ENCODE measurements around the gene TMEM132C.

TMEM132C gene

DNA sequence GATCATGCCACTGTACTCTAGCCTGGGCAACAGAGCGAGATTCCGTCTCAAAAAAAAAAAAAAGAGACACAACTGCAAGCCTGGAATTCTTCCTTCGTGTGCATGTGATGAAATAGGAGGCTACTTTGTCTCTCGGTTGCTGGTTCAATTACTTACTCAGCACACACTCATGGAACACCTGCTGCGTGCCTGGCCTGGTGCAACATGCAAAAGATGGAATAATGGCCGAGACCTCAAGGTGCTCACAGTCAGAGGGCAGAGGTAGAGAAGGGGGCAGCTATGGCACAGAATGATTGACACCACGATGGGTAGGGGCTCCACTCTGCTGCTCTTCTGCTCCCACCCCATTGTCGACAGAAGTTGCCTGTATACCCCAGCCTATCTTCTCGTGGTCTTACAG is 444.5 kb downstream of the TMEM132C start:
- no peak for TF ChIP-seq TAF1 (IDR thresholded peaks at IDR 0.05; ENCODE audit: borderline replicate concordance, low read depth, low read length)
- TF ChIP-seq POLR2AphosphoS5 (IDR thresholded peaks at IDR 0.05; ENCODE audit: low read depth, low read length) = no peak
- no peak for TF ChIP-seq POLR2A (IDR thresholded peaks at IDR 0.05; ENCODE audit: low read depth, low read length)
- no peak for FAIRE-seq
- no peak for DNase-seq (ENCODE audit: insufficient read length)

DNA sequence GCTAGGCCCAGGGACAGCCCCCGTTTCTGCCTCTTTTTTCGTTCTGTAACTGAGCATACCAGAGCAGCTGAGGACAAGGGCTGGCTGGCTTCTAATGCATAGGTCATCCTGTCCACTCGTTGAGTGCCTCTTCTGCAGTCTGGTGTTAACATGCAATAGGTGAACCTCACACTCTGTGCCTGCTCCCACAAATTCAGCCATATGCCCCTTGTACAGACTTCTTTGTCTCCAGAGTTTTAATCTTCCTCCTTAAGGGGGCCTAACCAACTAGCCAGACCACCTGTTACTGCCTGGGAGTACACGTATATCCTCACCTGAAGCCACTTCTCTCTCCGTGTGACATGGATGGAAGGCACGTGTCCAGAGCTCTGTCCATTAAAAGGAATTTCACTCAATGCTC is 445.7 kb downstream of the TMEM132C start:
- DNase-seq (ENCODE audit: insufficient read length) = no peak
- no peak for FAIRE-seq
- TF ChIP-seq POLR2A (IDR thresholded peaks at IDR 0.05; ENCODE audit: low read depth, low read length) = no peak
- TF ChIP-seq POLR2AphosphoS5 (IDR thresholded peaks at IDR 0.05; ENCODE audit: low read depth, low read length) = no peak
- TF ChIP-seq TAF1 (IDR thresholded peaks at IDR 0.05; ENCODE audit: borderline replicate concordance, low read depth, low read length) = no peak

DNA sequence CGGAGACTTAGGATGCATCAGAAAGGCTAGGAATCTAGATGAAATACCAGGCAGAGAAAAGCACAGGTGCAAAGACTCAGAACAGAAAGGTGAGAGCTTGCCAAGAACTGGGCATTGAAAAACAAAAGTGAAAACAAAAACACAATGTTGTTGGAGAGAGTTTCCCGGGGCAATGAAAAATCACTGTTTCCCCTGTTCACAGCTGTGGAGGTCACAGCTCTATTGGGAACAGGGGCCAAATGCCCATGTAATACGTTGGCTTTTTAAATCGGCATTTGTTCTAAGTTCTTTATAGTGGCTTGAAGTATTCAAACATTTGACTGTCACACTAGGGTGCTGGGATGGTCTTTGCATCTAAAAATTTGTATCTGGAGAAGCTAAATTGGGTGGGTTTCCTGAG is 448.5 kb downstream of the TMEM132C start:
- DNase-seq (ENCODE audit: insufficient read length) (no peak), FAIRE-seq (no peak)

DNA sequence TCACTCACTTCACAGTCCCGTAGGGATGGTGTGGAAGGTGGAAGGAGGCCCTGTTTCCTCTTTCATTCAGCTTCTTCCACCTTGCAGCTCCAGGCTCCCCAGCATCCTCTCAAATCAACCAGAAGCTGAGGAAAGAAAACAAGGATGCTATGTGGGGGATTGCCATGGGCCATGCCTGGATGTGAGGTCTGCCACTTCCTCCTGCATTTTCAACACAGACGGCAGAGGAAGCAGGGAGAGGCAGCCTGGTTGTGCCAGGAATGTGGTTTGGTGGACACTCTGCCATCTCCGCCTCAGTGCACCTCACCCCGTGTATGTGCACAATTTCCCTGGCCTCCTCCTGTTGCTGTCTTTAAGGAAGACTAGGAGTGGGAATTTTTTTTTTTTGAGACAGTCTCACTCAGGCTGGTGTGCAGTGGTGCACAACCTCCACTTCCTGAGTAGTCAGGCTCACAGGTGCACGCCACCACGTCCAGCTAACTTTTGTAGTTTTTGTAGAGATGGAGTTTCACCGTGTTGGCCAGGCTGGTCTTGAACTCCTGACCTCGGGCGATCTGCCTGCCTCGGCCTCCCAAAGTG is 457.6 kb downstream of the TMEM132C start:
- TF ChIP-seq POLR2AphosphoS5 (IDR thresholded peaks at IDR 0.05; ENCODE audit: low read depth, low read length) (no peak), TAF1 (IDR thresholded peaks at IDR 0.05; ENCODE audit: borderline replicate concordance, low read depth, low read length) (no peak)
- no peak for FAIRE-seq
- DNase-seq (ENCODE audit: insufficient read length) = no peak

More for the DNA sequence above, 448.5 kb downstream of the TMEM132C start:
- no peak for TF ChIP-seq POLR2AphosphoS5 (IDR thresholded peaks at IDR 0.05; ENCODE audit: low read depth, low read length)
- no peak for TF ChIP-seq POLR2A (IDR thresholded peaks at IDR 0.05; ENCODE audit: low read depth, low read length)
- TF ChIP-seq TAF1 (IDR thresholded peaks at IDR 0.05; ENCODE audit: borderline replicate concordance, low read depth, low read length) = no peak

DNA sequence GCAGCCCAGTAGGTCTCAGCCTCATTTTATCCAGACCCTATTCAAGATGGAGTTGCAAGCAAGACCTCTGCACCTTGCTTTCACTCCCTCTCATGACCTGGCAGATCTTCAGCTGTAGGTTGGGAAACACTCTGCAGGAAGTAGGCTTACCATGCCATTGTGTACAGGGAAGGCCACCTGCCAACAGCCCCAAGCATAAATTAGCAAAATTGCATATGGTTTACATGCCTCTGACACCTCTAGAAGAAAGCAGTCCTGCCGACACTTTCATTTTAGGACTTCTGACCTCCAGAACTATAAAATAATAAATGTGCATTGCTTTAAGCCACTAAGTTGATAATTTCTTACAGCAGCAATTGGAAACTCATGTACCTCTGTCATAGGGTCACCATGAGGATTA is 459.9 kb downstream of the TMEM132C start:
- FAIRE-seq = no peak
- no peak for TF ChIP-seq TAF1 (IDR thresholded peaks at IDR 0.05; ENCODE audit: borderline replicate concordance, low read depth, low read length)
- no peak for TF ChIP-seq POLR2A (IDR thresholded peaks at IDR 0.05; ENCODE audit: low read depth, low read length)
- TF ChIP-seq POLR2AphosphoS5 (IDR thresholded peaks at IDR 0.05; ENCODE audit: low read depth, low read length) = no peak
- DNase-seq (ENCODE audit: insufficient read length) = no peak

DNA sequence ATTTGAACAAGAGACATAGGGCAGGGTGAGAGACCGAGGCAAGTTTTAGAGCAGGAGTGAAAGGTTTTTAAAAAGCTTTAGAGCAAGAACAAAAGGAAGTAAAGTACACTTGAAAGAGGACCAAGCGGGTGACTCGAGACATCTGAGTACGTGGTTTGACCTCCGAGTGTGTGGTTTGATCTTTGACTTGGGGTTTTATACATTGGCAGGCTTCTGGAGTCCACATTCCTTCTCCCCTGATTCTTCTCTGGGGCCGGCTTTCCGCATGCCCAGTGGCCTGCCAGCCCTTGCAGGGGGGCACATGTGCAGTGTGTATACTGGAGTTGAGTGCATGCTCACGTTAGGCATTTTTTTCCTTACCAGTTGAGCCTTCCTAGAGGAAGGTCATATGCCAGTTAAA is 460.5 kb downstream of the TMEM132C start:
- TF ChIP-seq POLR2A (IDR thresholded peaks at IDR 0.05; ENCODE audit: low read depth, low read length) (no peak), TAF1 (IDR thresholded peaks at IDR 0.05; ENCODE audit: borderline replicate concordance, low read depth, low read length) (no peak)
- no peak for FAIRE-seq
- no peak for DNase-seq (ENCODE audit: insufficient read length)

DNA sequence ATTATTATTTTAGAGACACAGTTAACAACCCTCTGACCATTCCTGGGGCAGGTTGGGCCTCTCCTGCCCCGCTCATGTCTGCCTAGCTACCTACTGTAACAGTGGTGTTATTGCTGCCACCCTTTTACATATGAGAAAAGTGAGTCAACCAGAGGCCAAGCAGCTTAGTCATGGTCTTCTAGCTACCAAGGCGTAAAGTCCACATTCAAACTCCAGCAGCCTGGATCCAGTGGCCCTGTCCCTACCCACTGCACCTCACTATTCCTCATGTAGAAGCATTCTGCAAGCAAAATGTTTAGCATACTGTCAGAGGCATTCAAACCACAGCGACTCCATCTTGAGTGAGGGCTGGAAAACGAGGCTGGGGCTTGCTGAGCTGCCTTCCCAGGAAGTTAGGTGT is 461.0 kb downstream of the TMEM132C start:
- FAIRE-seq = no peak
- no peak for DNase-seq (ENCODE audit: insufficient read length)
- no peak for TF ChIP-seq POLR2AphosphoS5 (IDR thresholded peaks at IDR 0.05; ENCODE audit: low read depth, low read length)

DNA sequence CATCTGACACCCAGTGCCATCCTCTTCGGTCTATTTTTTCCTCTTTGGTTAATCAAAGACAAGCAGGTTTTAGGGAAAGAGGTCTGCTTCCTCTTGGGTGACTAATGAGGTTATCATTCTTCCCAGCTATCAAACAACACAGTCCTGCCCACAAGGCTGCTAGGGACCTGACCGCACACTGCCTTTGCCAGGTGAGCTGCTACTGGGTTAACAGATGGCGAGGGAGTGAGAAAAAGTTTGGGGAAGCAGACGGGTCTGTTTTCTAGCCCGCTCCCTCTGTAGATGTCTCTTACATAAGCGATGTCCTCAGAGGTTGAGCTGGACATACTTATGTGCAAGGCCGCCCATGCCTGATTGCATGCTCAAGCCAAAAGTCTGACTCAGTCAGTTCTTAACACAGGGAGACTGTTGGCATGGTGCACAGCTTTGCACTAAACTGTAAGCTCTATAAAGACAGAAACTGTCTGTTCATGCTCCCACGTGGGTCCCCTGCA is 462.7 kb downstream of the TMEM132C start:
- no peak for DNase-seq (ENCODE audit: insufficient read length)
- no peak for FAIRE-seq
- TF ChIP-seq POLR2A (IDR thresholded peaks at IDR 0.05; ENCODE audit: low read depth, low read length) (no peak), POLR2AphosphoS5 (IDR thresholded peaks at IDR 0.05; ENCODE audit: low read depth, low read length) (no peak), TAF1 (IDR thresholded peaks at IDR 0.05; ENCODE audit: borderline replicate concordance, low read depth, low read length) (no peak)

DNA sequence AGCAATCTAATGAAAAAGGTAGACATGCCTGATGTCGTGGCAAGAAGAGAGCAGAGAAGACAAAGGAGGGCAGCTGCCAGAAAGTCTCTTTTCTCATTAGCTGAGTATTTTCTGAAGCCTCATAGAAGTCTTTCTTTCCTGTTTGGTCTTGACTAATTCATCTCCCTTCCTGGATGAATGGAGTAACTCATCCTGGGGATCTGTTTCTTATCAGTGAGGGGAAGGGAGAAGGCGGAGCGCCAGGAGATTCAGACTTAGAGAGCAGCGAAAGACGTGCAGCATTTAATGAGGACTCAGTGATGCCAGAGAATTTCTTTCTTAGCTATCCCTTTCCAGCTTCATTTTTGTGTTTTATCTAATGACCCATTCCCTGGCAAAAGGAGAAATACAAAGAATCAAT is 467.4 kb downstream of the TMEM132C start:
- TF ChIP-seq POLR2A (IDR thresholded peaks at IDR 0.05; ENCODE audit: low read depth, low read length) = no peak
- no peak for TF ChIP-seq TAF1 (IDR thresholded peaks at IDR 0.05; ENCODE audit: borderline replicate concordance, low read depth, low read length)
- TF ChIP-seq POLR2AphosphoS5 (IDR thresholded peaks at IDR 0.05; ENCODE audit: low read depth, low read length) = no peak
- no peak for DNase-seq (ENCODE audit: insufficient read length)
- no peak for FAIRE-seq

DNA sequence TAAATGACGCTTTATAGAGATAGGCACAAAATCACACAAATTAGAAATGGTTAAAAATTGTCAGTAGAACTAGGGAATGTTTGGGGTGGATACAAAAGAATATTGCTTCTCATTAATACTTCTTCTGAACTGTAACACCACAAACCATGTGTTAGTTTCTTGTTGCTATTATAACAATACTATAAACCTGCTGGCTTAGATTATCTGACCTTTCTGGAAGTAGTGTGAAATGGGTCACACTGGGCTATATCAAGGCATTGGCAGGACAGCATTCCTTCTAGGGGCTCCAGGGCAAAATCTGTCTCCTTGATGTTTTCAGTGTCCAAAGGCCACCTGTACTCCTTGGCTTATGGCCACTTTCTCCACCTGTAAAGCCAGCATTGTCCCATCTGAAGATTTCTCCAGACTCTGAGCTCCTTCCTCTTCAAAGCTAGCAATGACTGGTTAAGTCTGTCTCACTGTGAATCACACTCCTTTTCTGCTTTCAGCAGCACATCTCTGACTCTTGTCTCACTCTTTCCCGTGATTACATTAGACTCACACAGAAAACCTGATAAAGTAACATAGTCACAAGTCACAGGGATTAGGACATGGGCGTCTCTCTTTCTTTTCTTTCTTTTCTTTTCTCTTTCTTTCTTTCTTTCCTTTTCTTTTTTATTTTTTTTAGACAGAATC is 470.5 kb downstream of the TMEM132C start:
- FAIRE-seq = no peak
- DNase-seq (ENCODE audit: insufficient read length) = no peak
- TF ChIP-seq POLR2AphosphoS5 (IDR thresholded peaks at IDR 0.05; ENCODE audit: low read depth, low read length) = no peak
- no peak for TF ChIP-seq POLR2A (IDR thresholded peaks at IDR 0.05; ENCODE audit: low read depth, low read length)
- no peak for TF ChIP-seq TAF1 (IDR thresholded peaks at IDR 0.05; ENCODE audit: borderline replicate concordance, low read depth, low read length)

DNA sequence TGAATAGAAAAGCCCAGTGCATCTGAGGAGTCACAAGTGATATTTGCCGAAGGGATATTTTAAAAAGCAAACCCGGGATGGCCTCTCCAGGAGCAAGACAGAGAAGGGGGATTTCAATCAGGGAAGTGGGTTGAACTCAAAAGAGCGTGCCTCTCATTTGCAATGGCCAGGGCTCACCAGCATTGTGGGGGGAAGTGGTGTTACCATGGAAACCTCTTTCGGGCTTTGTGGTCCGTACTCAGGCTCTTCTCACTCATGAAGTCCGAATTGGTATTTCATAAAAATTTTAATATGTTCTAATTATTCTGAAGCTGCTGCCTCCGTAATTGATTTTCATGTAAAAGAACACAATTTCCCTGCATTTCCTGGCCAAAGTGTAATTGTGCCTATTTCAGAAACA is 476.9 kb downstream of the TMEM132C start:
- no peak for DNase-seq (ENCODE audit: insufficient read length)
- TF ChIP-seq POLR2A (IDR thresholded peaks at IDR 0.05; ENCODE audit: low read depth, low read length) (no peak), TAF1 (IDR thresholded peaks at IDR 0.05; ENCODE audit: borderline replicate concordance, low read depth, low read length) (no peak), POLR2AphosphoS5 (IDR thresholded peaks at IDR 0.05; ENCODE audit: low read depth, low read length) (no peak)
- FAIRE-seq = no peak
